Naive thymus-derived CD8-positive, alpha-beta T cell (primary cell): ENCODE measurements around the gene PHIP. TPM values are rescaled to one million over a fixed set of nuclear protein-coding genes. Genes with fewer than 3 reads are reported as not detected.
"Not testable (repeated sequence)": the region's sequence is repeated elsewhere in the genome, so short reads cannot be mapped to it uniquely, and the experiment has no call there.

ENCODE experiments used
- ATAC-seq, 2 donors: fragments of 150-1000 bp; cut with Tn5 transposase in 1 of 2; sonication (Bioruptor Pico), chemical (Tn5 transposase) in 1 of 2; 1 replicate in 1 of 2; 2 replicates in 1 of 2; pipeline ENCODE4 v1.10.0; 2021; ENCODE audit warnings: mild to moderate bottlenecking in 2 of 2, moderate library complexity in 2 of 2
- POLR2A ChIA-PET: fragments of 350-600 bp; sonication (Branson Sonifier 250); formaldehyde crosslinking; loops from one replicate; lab custom pipeline; 2021; ENCODE audit warnings: antibody characterized with exemption; lab: Charles Lee
- DNase-seq, 10 donors: peaks; one replicate each; pipeline versions ENCODE4 v3.0.0 to v3.0.0-alpha.2; 2020 to 2022
- H3K27ac Mint-ChIP-seq, 10 donors: one replicate each; pipeline ENCODE4 v1.8.0; 2020 to 2022; ENCODE audit warnings: mild to moderate bottlenecking in 10 of 10, mixed read lengths in 10 of 10, moderate library complexity in 4 of 10, inconsistent platforms in 1 of 10
- H3K27me3 Mint-ChIP-seq, 5 donors: one replicate each; pipeline ENCODE4 v1.8.0; 2021 to 2022; ENCODE audit warnings: mixed read lengths in 5 of 5
- H3K36me3 Mint-ChIP-seq, 3 donors: one replicate each; pipeline ENCODE4 v1.8.0; 2020 to 2022; ENCODE audit warnings: mixed read lengths in 3 of 3, mild to moderate bottlenecking in 2 of 3, inconsistent platforms in 1 of 3
- H3K4me1 Mint-ChIP-seq, 4 donors: one replicate each; pipeline ENCODE4 v1.8.0; 2021 to 2022; ENCODE audit warnings: mixed read lengths in 4 of 4
- H3K4me3 Mint-ChIP-seq, 10 donors: one replicate each; pipeline ENCODE4 v1.8.0; 2020 to 2022; ENCODE audit warnings: mild to moderate bottlenecking in 10 of 10, mixed read lengths in 10 of 10, moderate library complexity in 6 of 10, inconsistent platforms in 1 of 10
- H3K9me3 Mint-ChIP-seq, 9 donors: one replicate each; pipeline ENCODE4 v1.8.0; 2020 to 2022; ENCODE audit warnings: mixed read lengths in 9 of 9, mild to moderate bottlenecking in 3 of 9, inconsistent platforms in 1 of 9, moderate library complexity in 1 of 9
- polyA plus RNA-seq, 3 donors: library from polyadenylated mRNA; unstranded; fragments of 300-500 nt; fragmentation: Illumina TruSeq; gene quantifications; one replicate each; pipeline ENCODE4 v1.2.3, GENCODE V29; 2021
- total RNA-seq, 8 experiments: library from RNA in 2 of 8; stranded (reverse) in 2 of 8; gene quantifications; one replicate each; pipeline ENCODE4 v1.2.3 and lab custom pipeline; 2021 to 2026

PHIP gene
- total and polyA plus RNA-seq, 5 experiments from 2014 or later, result 8.6 to 46.8 (median 11.9) TPM

- no peak for DNase-seq
- Mint-ChIP-seq H3K9me3 (peaks cover 0 to 18% (median 0%) of the 10 kb centered on the region in 9 donors), H3K36me3 (peaks cover 27 to 35% (median 30%) of the 10 kb centered on the region in 3 donors), H3K4me1 (peaks cover 5 to 24% (median 18%) of the 10 kb centered on the region in 4 donors), H3K27me3 (peaks cover 21 to 41% (median 28%) of the 10 kb centered on the region in 5 donors), H3K27ac (no peak overlapping the region), H3K4me3 (peak overlapping the region in 2 of 10 donors; percentile 49 to 55)
- POLR2A ChIA-PET, result no interaction called here
- no peak for ATAC-seq
Measured at GRCh38 chr6:78909391-78909790, 168.7 kb downstream of the PHIP start.

- peaks cover 5 to 24% (median 18%) of the 10 kb centered on the region in 4 donors for H3K4me1 Mint-ChIP-seq
- no peak overlapping the region for H3K27ac Mint-ChIP-seq
- POLR2A ChIA-PET, result no interaction called here
- peaks cover 21 to 41% (median 28%) of the 10 kb centered on the region in 5 donors for H3K27me3 Mint-ChIP-seq
- no peak overlapping the region for H3K4me3 Mint-ChIP-seq
- peaks cover 27 to 40% (median 28%) of the 10 kb centered on the region in 3 donors for H3K36me3 Mint-ChIP-seq
- H3K9me3 Mint-ChIP-seq, result peaks cover 0 to 18% (median 0%) of the 10 kb centered on the region in 9 donors
- no peak for ATAC-seq
- DNase-seq, result no peak
Measured at GRCh38 chr6:78908621-78909020, 169.4 kb downstream of the PHIP start.

- ATAC-seq, result no peak
- Mint-ChIP-seq H3K36me3 (peaks cover 0 to 15% (median 3%) of the 10 kb centered on the region in 3 donors), H3K27ac (no peak overlapping the region), H3K4me3 (no peak overlapping the region), H3K27me3 (no peaks in the 10 kb centered on the region), H3K4me1 (no peaks in the 10 kb centered on the region), H3K9me3 (no peaks in the 10 kb centered on the region)
- POLR2A ChIA-PET, result interaction anchor here (0.7 kb wide), 1 partner anchor 68 kb away, joined by 5 read pairs; no protein-coding TSS in a partner anchor
- DNase-seq, result no peak
Measured at GRCh38 chr6:78896227-78896626, 181.8 kb downstream of the PHIP start.

- not testable (repeated sequence) for H3K4me1 Mint-ChIP-seq, ATAC-seq, H3K27ac Mint-ChIP-seq, H3K27me3 Mint-ChIP-seq, H3K9me3 Mint-ChIP-seq, H3K4me3 Mint-ChIP-seq, DNase-seq
- POLR2A ChIA-PET, result interaction anchor here (0.7 kb wide), 1 partner anchor 622 kb away, joined by 3 read pairs; no protein-coding TSS in a partner anchor
- H3K36me3 Mint-ChIP-seq, result peaks cover 18 to 36% (median 29%) of the 10 kb centered on the region in 3 donors
Measured at GRCh38 chr6:78889901-78890300, 188.2 kb downstream of the PHIP start.

Other genes with a start within 250 kb of the PHIP start
- gene IRAK1BP1, start 210.7 kb downstream of the PHIP start, total RNA-seq, result 1 to 10 TPM; 5.0 to 5.2 TPM
- 1 to 10 TPM; 1.5 to 1.8 (median 1.5) TPM for gene IRAK1BP1, start 210.7 kb downstream of the PHIP start, polyA plus RNA-seq
- 10 to 100 TPM; 64.6 to 64.8 TPM for gene HMGN3, start 156.4 kb upstream of the PHIP start, total RNA-seq
- gene HMGN3, start 156.4 kb upstream of the PHIP start, polyA plus RNA-seq, result 100 to 1,000 TPM; 106 to 114 (median 113) TPM